Loucy (cell line): ENCODE measurements around the gene COL23A1.

Source experiments
- CTCF ChIP-seq: fragments of 200-600 bp; sonication (generic); conservative IDR thresholded peaks from 2 replicates; pipeline ENCODE4 v1.5.1; 2014; ENCODE audit warnings: mild to moderate bottlenecking, antibody characterized with exemption, low read length
- EZH2phosphoT487 ChIP-seq: fragments of 200-600 bp; IDR thresholded peaks from 2 replicates; pipeline ENCODE4 v1.6.1; 2018; ENCODE audit warnings: antibody characterized with exemption, mild to moderate bottlenecking, moderate library complexity, borderline replicate concordance

GRCh38 chr5:178323961-178324360 is 266.2 kb downstream of the COL23A1 start:
- no peak for TF ChIP-seq CTCF
- TF ChIP-seq EZH2phosphoT487 = no peak
